NCI-H2196 (cell line): Measurements from ENCODE around the gene MSRB1.

Source experiments
- DNase-seq: peaks from one replicate; lab custom pipeline; 2025; ENCODE audit not compliant: unreplicated experiment; lab: John Stamatoyannopoulos, UW

MSRB1 gene

DNA sequence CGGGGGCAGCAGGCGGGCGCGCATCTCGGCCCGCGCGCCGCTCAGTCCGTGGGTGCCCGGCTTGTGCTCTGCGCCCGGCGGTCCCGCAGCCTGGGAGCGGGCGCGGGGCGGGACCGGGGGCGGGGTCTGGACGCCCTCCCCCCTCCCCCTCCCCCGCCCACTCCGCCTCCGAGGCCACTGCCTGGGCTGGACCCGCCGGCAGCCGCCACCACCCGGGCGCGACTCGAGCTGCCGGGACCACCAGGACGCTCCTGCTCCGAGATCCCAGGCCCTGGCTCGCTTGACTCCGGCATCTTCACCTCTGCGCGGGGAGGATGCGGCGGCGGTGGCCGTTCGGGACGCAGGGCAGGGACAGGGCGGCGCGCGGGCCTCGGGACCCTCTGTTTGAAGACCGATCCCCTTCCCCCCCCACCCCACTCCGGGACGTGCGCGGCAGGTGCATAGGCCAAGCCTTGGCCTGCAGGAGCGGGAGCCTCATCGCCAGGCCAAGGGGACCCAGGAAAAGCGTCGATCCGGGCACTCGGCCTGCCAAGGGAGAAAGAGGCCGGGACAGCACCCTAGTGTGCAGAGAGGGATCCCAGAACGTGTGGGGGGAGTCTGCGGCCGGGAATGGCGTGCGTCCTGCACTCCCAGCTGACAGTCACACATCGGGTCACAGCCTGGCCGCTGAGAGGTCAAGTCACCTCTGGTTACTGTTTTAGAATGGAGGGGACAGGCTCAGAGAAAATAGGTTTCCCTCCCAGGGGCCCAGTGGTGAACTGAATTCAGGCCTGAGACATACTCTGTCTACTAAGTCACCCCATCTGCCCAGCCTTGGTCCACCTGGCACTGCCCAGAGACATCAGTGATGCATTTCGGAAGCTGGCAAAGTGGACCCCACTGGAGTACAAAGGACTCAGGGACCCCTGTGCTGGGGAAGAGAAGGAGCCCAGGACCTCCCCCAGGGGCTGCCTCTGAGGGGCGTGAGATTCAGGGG lies 24.4 kb downstream of the MSRB1 start, which contains the start of gene HS3ST6:
HS3ST6 (minus strand) TSS at position 65 of the 976 bp plus-strand sequence. CDS start 92 bp downstream, outside the sequence.
- no peak for DNase-seq

- no peak for DNase-seq
These were observed 25.2 kb downstream of the MSRB1 start for GRCh38 chr16:1917665-1918350.

DNA sequence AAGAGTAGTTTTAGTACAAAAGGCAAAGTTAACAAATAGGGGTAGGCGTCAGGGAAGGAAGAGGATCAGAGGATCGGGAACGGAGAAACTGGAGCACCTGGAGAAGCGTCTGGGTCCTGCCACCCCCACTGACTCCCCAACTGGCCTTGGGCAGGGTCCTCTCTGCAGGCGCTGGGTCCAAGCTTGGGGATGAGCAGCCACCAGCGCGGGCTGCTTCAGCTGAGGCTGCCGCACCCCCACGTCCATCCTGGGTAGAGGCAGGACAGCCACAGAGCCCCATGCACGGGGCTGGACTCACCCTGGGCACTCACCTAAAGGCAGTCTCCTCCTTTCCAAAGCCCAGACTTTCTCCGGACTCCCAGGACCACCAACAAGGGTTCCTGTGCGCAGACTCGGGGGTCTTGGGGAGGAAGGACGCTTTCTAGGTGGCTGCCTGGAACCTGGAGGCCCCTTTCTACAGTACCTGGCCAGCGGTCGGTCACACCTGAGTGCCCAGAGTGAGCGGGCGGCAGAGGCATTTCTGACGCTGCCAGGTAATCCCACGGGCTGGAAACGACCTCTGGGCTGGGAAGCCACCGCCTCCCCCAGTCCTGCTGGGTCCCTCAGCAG lies 25.8 kb downstream of the MSRB1 start:
- no peak for DNase-seq

- no peak for DNase-seq
These were observed 26.4 kb downstream of the MSRB1 start for GRCh38 chr16:1916640-1916990.

DNA sequence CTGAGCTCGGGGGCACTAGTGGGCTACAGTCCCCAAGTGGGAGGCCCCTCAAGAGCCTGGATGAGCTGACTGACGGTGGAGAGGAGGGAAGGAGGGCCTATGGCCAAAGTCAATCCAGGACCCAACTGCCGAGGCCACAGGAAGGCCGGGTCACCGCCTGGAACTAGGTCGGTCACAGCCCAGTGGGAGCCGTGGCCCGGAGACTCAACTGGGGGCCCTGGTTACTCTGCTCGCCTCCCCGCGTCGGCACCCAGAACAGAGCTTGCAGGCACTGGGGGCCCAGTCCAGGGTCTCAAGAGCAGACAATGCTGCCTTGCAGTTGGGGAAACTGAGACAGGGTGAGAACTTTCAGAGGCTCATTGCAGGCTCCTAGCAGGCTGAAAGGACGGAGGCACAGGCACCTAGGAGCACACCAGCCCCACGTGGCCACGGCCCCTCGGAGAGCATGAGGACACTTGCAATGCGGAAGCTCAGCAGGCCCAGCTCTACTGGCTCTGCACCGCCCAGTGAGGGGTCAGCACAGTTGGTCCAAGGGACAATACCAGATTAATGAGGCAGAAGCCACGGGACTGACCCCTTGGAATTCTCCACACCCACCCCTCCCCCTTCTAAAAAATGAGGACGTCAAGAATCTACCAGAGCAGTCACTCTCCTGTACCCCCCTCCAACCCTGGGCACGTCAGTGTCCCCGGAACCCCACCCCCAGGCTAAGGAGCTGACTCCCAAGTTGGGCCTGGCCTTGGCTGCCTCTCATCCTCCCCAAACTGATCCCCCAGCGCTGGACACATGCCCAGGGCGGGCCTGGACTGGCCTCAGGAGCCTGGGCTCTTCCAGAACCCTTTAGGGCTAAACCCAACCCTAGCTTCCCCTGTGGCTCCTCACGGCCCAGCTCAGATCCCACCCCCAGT lies 27.0 kb downstream of the MSRB1 start:
- DNase-seq: no peak

DNA sequence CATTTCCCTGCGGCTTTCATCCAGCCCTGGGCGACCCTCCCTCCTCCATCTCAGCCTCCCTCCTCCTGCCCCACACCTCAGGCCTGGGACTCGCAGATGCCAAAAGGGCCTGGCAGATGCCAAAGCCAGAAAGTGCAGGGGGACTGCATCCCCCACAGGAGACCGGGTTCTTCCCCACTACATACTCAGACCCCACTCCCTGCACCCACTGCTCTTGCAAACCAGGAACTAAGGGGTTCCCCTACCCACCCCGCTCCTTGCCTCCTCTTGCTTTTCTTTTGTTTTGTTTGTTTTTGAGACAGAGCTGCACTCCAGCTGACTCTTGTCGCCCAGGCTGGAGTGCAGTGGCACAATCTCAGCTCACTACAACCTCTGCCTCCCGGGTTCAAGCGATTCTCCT lies 28.0 kb downstream of the MSRB1 start:
- no peak for DNase-seq

- DNase-seq: no peak
These were observed 28.9 kb downstream of the MSRB1 start for GRCh38 chr16:1914084-1914608.

- DNase-seq: peak; percentile 64
These were observed 29.5 kb downstream of the MSRB1 start for GRCh38 chr16:1913327-1914083.

DNA sequence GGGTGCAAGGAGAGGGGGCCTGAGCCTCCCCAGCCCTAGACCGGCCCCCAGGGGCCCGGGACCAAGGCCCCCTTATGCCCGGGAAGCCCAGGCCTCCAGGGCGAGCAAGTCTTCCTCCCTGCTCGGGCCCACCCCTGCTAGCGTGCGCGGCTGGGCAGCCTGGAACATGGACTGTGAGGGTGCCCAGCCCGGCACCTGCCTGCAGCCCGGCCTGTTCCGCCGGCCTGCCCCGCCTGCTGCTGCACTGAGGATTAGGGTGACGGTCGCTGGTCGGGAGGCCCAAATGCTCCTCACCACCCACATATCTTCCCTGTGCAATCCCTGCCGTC lies 30.8 kb downstream of the MSRB1 start:
- DNase-seq: no peak

GRCh38 chr16:1911467-1912214 lies 31.4 kb downstream of the MSRB1 start:
- DNase-seq: no peak

GRCh38 chr16:1909561-1910231 lies 33.3 kb downstream of the MSRB1 start:
- DNase-seq: no peak

DNA sequence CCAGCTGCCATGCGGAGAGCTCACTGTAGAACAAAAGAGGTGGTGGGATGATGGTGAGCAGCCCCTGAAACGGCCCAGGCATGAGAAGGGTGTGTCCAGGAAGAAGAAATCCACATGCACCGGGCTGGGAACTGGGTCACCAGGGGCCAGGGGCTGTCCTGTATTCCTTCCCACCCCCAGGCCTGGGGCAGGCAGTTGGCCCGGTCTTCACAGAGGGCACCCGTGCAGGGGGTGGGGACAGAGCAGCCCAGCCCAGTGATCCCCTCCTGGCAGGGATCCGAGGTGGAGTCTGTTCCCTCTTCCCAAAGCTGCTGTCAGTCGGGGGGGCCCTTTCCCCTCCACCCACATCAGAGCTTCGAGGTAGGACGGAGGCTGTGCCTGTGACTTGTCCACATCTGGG lies 34.0 kb downstream of the MSRB1 start:
- no peak for DNase-seq

GRCh38 chr16:1908184-1908583 lies 34.8 kb downstream of the MSRB1 start:
- DNase-seq: no peak

DNA sequence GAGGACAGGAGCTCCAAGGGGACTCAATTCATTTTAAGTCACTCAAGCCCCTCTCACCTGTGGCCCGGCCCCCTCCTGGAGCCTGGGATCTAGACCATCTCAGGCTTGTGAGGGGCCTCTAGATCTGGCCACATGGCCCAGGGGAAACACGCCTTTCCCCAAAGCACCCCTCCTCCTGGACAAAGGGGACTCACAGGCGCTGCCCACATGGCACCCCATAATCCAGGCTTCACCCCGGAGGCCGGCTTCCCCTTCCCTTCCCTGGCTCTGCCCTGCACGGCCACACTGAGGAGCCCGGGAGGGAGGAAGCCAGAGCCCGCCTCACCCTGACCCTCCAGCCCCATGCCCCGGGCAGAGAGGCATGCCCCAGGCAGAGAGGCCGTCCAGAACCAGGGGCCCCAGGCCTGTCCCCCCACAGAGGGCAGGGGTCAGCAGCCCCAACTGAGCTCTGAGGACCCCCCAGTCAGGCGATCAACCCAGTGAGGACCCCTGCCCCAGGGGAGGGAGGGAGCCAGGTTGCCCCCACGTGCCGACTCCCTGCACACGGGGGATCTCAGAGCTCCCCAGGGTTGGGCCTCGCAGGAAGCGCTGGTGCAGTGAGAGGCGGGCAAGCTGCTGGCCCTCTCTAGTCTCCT lies 35.7 kb downstream of the MSRB1 start:
- no peak for DNase-seq

- no peak for DNase-seq
These were observed 36.2 kb downstream of the MSRB1 start for GRCh38 chr16:1906846-1907165.

DNA sequence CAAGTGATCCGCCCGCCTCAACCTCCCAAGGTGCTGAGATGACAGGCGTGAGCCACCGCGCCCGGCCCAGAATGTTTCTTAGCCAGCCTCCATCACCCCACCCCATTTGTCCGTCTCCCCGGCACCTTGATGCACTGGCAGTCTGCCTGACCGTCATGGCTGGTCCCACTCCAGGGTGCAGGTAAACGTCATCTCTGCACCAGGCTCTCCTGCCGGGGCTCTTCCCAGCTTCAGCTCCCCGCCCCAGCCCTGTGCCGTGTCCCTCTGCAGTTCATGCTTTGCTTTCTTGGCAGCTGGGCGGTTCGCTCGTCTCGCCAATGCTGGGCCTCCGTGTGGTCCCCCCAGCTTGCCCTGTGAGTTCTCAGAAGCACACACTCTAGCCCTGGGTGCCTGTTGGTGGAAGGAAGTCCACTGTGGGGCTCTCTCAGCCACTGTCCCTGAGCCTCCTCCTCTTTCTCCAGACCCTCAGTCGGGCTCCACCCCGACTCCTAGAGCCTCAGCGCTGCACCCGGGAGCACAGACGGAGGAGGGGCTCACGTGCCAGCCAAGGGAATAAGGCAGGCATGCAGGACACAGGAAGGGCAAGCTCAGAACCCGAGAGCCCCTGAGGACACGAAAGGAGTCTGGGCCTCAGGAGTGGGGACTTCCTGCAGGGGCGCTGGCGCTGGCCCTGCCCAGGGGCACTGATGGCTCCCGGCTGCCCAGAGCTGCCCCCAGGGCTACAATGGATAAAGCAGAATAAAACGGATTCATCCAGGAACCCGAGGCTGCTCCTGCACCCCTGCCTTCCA lies 36.7 kb downstream of the MSRB1 start:
- no peak for DNase-seq
